ENCODE results near the gene SSPN. TPM values are rescaled to one million over a fixed set of nuclear protein-coding genes. Genes with fewer than 3 reads are reported as not detected.
"Not testable (repeated sequence)": the region's sequence is repeated elsewhere in the genome, so short reads cannot be mapped to it uniquely, and the experiment has no call there.

SSPN gene
- polyA plus RNA-seq, 1 donor from 2014 or later, result 0.26 TPM

DNA sequence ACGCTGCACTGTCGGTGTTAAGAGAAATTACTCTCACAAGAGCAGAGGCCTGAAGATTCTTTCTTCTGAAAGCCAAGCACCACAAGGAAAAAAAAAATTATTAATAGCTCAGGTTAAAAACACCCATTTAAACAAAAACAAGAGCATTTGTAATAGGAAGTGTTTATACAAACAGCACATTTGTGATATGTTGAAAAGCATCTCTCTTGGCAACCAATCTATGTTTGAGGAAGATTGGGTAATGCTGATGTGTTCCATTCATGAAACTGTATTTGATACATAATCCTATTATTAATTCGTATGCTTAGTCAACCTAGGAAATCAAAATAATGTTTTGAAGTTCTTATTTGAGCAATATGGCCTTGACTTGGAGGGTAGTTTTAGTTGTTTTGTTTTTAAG lies 36.5 kb downstream of the SSPN start:
- TF ChIP-seq EZH2 (IDR thresholded peaks at IDR 0.05; ENCODE audit: borderline replicate concordance, insufficient read depth, low read length, poor library complexity, severe bottlenecking), result no peak
- TF ChIP-seq TAF1 (IDR thresholded peaks at IDR 0.05; ENCODE audit: low read depth), result no peak
- TF ChIP-seq, protein P1, sequence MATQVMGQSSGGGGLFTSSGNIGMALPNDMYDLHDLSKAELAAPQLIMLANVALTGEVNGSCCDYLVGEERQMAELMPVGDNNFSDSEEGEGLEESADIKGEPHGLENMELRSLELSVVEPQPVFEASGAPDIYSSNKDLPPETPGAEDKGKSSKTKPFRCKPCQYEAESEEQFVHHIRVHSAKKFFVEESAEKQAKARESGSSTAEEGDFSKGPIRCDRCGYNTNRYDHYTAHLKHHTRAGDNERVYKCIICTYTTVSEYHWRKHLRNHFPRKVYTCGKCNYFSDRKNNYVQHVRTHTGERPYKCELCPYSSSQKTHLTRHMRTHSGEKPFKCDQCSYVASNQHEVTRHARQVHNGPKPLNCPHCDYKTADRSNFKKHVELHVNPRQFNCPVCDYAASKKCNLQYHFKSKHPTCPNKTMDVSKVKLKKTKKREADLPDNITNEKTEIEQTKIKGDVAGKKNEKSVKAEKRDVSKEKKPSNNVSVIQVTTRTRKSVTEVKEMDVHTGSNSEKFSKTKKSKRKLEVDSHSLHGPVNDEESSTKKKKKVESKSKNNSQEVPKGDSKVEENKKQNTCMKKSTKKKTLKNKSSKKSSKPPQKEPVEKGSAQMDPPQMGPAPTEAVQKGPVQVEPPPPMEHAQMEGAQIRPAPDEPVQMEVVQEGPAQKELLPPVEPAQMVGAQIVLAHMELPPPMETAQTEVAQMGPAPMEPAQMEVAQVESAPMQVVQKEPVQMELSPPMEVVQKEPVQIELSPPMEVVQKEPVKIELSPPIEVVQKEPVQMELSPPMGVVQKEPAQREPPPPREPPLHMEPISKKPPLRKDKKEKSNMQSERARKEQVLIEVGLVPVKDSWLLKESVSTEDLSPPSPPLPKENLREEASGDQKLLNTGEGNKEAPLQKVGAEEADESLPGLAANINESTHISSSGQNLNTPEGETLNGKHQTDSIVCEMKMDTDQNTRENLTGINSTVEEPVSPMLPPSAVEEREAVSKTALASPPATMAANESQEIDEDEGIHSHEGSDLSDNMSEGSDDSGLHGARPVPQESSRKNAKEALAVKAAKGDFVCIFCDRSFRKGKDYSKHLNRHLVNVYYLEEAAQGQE (IDR thresholded peaks at IDR 0.05; ENCODE audit: borderline replicate concordance), result no peak
- no peak for TF ChIP-seq SMC3 (conservative IDR thresholded peaks at IDR 0.05; ENCODE audit: poor library complexity)
- no peak for TF ChIP-seq MXI1 (conservative IDR thresholded peaks at IDR 0.05; ENCODE audit: poor library complexity, severe bottlenecking)
- TF ChIP-seq, protein P2, sequence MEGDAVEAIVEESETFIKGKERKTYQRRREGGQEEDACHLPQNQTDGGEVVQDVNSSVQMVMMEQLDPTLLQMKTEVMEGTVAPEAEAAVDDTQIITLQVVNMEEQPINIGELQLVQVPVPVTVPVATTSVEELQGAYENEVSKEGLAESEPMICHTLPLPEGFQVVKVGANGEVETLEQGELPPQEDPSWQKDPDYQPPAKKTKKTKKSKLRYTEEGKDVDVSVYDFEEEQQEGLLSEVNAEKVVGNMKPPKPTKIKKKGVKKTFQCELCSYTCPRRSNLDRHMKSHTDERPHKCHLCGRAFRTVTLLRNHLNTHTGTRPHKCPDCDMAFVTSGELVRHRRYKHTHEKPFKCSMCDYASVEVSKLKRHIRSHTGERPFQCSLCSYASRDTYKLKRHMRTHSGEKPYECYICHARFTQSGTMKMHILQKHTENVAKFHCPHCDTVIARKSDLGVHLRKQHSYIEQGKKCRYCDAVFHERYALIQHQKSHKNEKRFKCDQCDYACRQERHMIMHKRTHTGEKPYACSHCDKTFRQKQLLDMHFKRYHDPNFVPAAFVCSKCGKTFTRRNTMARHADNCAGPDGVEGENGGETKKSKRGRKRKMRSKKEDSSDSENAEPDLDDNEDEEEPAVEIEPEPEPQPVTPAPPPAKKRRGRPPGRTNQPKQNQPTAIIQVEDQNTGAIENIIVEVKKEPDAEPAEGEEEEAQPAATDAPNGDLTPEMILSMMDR (IDR thresholded peaks at IDR 0.05; ENCODE audit: poor library complexity, severe bottlenecking), result no peak
- no peak for TF ChIP-seq POLR2AphosphoS5 (IDR thresholded peaks at IDR 0.05)
- TF ChIP-seq RAD21 (conservative IDR thresholded peaks at IDR 0.05), result no peak
- no peak for TF ChIP-seq EP300 (conservative IDR thresholded peaks at IDR 0.05; ENCODE audit: poor library complexity, severe bottlenecking)
- Histone ChIP-seq H4K20me1 (ENCODE audit: insufficient read depth) (no peaks in the 10 kb centered on the region), H3F3A (ENCODE audit: insufficient read depth, low read length, poor library complexity, severe bottlenecking) (no peaks in the 10 kb centered on the region), H3K27ac (ENCODE audit: low read length) (no peak overlapping the region), H3K4me3 (ENCODE audit: low read length) (no peak overlapping the region), H3K79me2 (replicated peaks; ENCODE audit: insufficient read depth, low read length) (no peaks in the 10 kb centered on the region), H3K9me2 (ENCODE audit: insufficient read depth, low read length) (no peaks in the 10 kb centered on the region), H3K36me3 (ENCODE audit: insufficient read depth, low read length) (no peaks in the 10 kb centered on the region), H3K9ac (ENCODE audit: low read length) (no peak overlapping the region), H3K9me3 (ENCODE audit: low read length) (no peaks in the 10 kb centered on the region), H3K27me3 (ENCODE audit: insufficient read depth, low read depth, low read length) (peaks cover 16% of the 10 kb centered on the region), H3K4me2 (ENCODE audit: low read length) (no peak overlapping the region), H2AFZ (ENCODE audit: low read depth, low read length) (no peak overlapping the region)

DNA sequence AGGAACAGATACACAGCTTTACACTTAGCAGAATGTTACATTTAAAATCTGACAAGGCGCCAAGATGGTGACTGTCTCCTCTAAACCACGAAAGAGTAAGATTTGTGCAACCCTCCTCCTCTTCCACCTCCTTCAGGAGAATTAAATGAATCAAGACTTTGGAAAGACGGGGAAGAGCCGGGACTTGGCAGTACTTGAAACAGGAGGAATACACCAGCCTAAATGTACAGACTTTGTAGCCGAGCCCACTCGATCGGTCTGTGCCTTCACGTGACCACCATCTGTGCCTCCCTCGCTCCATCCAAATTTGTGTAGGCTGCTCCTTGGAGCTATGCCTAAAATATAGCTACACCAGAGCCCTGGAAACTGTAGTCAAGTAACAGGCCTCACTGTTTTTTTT lies 38.3 kb downstream of the SSPN start:
- Histone ChIP-seq H3K4me2 (ENCODE audit: low read length) (no peak overlapping the region), H3K36me3 (ENCODE audit: insufficient read depth, low read length) (no peaks in the 10 kb centered on the region), H3K9me3 (ENCODE audit: low read length) (no peaks in the 10 kb centered on the region), H3K27me3 (ENCODE audit: insufficient read depth, low read depth, low read length) (no peaks in the 10 kb centered on the region), H3K9me2 (ENCODE audit: insufficient read depth, low read length) (no peaks in the 10 kb centered on the region), H3K4me3 (ENCODE audit: low read length) (no peak overlapping the region), H2AFZ (ENCODE audit: low read depth, low read length) (no peak overlapping the region), H4K20me1 (ENCODE audit: insufficient read depth) (no peaks in the 10 kb centered on the region), H3F3A (ENCODE audit: insufficient read depth, low read length, poor library complexity, severe bottlenecking) (no peaks in the 10 kb centered on the region), H3K9ac (ENCODE audit: low read length) (no peak overlapping the region), H3K79me2 (replicated peaks; ENCODE audit: insufficient read depth, low read length) (no peaks in the 10 kb centered on the region), H3K27ac (ENCODE audit: low read length) (no peak overlapping the region)
- TF ChIP-seq POLR2AphosphoS5 (IDR thresholded peaks at IDR 0.05) (no peak), MXI1 (conservative IDR thresholded peaks at IDR 0.05; ENCODE audit: poor library complexity, severe bottlenecking) (no peak)

DNA sequence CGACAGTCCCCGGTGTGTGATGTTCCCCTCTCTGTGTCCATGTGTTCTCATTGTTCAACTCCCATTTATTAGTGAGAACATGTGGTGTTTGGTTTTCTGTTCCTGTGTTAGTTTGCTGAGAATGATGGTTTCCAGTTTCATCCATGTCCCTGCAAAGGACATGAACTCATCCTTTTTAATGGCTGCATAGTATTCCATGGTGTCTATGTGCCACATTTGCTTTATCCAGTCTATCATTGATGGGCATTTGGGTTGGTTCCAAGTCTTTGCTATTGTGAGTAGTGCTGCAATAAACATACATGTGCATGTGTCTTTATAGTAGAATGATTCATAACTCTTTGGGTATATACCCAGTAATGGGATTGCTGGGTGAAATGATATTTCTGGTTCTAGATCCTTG lies 40.1 kb downstream of the SSPN start:
- H3K36me3 ChIP-seq (ENCODE audit: insufficient read depth, low read length); H3K9ac ChIP-seq (ENCODE audit: low read length); H3K4me3 ChIP-seq (ENCODE audit: low read length); H3K9me2 ChIP-seq (ENCODE audit: insufficient read depth, low read length); H3K27me3 ChIP-seq (ENCODE audit: insufficient read depth, low read depth, low read length); H3F3A ChIP-seq (ENCODE audit: insufficient read depth, low read length, poor library complexity, severe bottlenecking); H3K79me2 ChIP-seq (replicated peaks; ENCODE audit: insufficient read depth, low read length); H3K27ac ChIP-seq (ENCODE audit: low read length); H4K20me1 ChIP-seq (ENCODE audit: insufficient read depth); H3K4me2 ChIP-seq (ENCODE audit: low read length); H3K9me3 ChIP-seq (ENCODE audit: low read length); H2AFZ ChIP-seq (ENCODE audit: low read depth, low read length): not testable (repeated sequence)

Measured in neural cell (in vitro differentiated cells).